Activated CD4-positive, alpha-beta memory T cell treated with anti-CD3 and anti-CD28 coated beads, Interleukin-2, amount 10 ng/mL, durations not matched to agents 7 days and 5 days (primary cell): ENCODE data around the gene RXFP1. TPM values are rescaled to one million over a fixed set of nuclear protein-coding genes. Genes with fewer than 3 reads are reported as not detected.

Source experiments
- CTCF ChIA-PET: fragments of 350-600 bp; sonication (Branson Sonifier 250); formaldehyde crosslinking; loops from one replicate; lab custom pipeline; 2021; ENCODE audit warnings: antibody characterized with exemption, inconsistent platforms; lab: Charles Lee
- POLR2A ChIA-PET: fragments of 350-600 bp; sonication (Branson Sonifier 250); formaldehyde crosslinking; loops from one replicate; lab custom pipeline; 2021; ENCODE audit warnings: antibody characterized with exemption; lab: Charles Lee
- DNase-seq: peaks from one replicate; pipeline ENCODE4 v3.0.0-alpha.2; 2020
- H3K27ac Mint-ChIP-seq: one replicate; pipeline ENCODE4 v1.8.0; 2021; ENCODE audit warnings: mild to moderate bottlenecking, mixed read lengths
- H3K27me3 Mint-ChIP-seq: one replicate; pipeline ENCODE4 v1.8.0; 2021; ENCODE audit warnings: mixed read lengths
- H3K36me3 Mint-ChIP-seq: one replicate; pipeline ENCODE4 v1.8.0; 2021; ENCODE audit warnings: low read depth, mixed read lengths
- H3K4me1 Mint-ChIP-seq: one replicate; pipeline ENCODE4 v1.8.0; 2021; ENCODE audit warnings: mixed read lengths
- H3K4me3 Mint-ChIP-seq: one replicate; pipeline ENCODE4 v1.8.0; 2021; ENCODE audit warnings: mild to moderate bottlenecking, mixed read lengths
- H3K9me3 Mint-ChIP-seq: one replicate; pipeline ENCODE4 v1.8.0; 2021; ENCODE audit warnings: mixed read lengths
- total RNA-seq, 2 experiments: library from RNA; stranded (reverse); gene quantifications; one replicate each; pipeline ENCODE4 v1.2.3, GENCODE V29; 2021

Gene RXFP1
- total RNA-seq, 2 experiments from 2014 or later: not detected

- peaks cover 6% of the 10 kb centered on the region for H3K4me1 Mint-ChIP-seq
- H3K27me3 Mint-ChIP-seq: peaks cover 18% of the 10 kb centered on the region
- H3K4me3 Mint-ChIP-seq: no peak overlapping the region
- CTCF ChIA-PET: no interaction called here
- H3K27ac Mint-ChIP-seq: no peak overlapping the region
- POLR2A ChIA-PET: no interaction called here
- peaks cover 3% of the 10 kb centered on the region for H3K36me3 Mint-ChIP-seq
- no peak for DNase-seq
- peaks cover 5% of the 10 kb centered on the region for H3K9me3 Mint-ChIP-seq
Observed at GRCh38 chr4:158530898-158531297, 9.2 kb downstream of the RXFP1 start.

GRCh38 chr4:158532556-158533231 is 11.0 kb downstream of the RXFP1 start:
- Mint-ChIP-seq H3K27ac (no peak overlapping the region), H3K27me3 (peaks cover 16% of the 10 kb centered on the region), H3K4me3 (no peak overlapping the region), H3K4me1 (peaks cover 6% of the 10 kb centered on the region), H3K9me3 (peaks cover 5% of the 10 kb centered on the region), H3K36me3 (peaks cover 3% of the 10 kb centered on the region)
- DNase-seq: no peak
- ChIA-PET CTCF (no interaction called here), POLR2A (no interaction called here)

- no peak for DNase-seq
- Mint-ChIP-seq H3K4me3 (no peak overlapping the region), H3K36me3 (peaks cover 3% of the 10 kb centered on the region), H3K4me1 (peaks cover 6% of the 10 kb centered on the region), H3K9me3 (peaks cover 5% of the 10 kb centered on the region), H3K27me3 (peaks cover 18% of the 10 kb centered on the region), H3K27ac (no peak overlapping the region)
- ChIA-PET CTCF (no interaction called here), POLR2A (no interaction called here)
Observed at GRCh38 chr4:158534727-158535126, 13.0 kb downstream of the RXFP1 start.

GRCh38 chr4:158535130-158535614 is 13.5 kb downstream of the RXFP1 start:
- CTCF ChIA-PET: no interaction called here
- Mint-ChIP-seq H3K4me3 (no peak overlapping the region), H3K4me1 (peaks cover 6% of the 10 kb centered on the region), H3K27ac (peak overlapping the region; percentile 52), H3K27me3 (peaks cover 18% of the 10 kb centered on the region), H3K36me3 (peaks cover 3% of the 10 kb centered on the region), H3K9me3 (peaks cover 5% of the 10 kb centered on the region)
- no peak for DNase-seq
- POLR2A ChIA-PET: no interaction called here

GRCh38 chr4:158536833-158537232 is 15.2 kb downstream of the RXFP1 start:
- Mint-ChIP-seq H3K4me1 (peaks cover 6% of the 10 kb centered on the region), H3K27ac (no peak overlapping the region), H3K36me3 (peaks cover 3% of the 10 kb centered on the region), H3K4me3 (no peak overlapping the region), H3K9me3 (peaks cover 5% of the 10 kb centered on the region), H3K27me3 (peaks cover 12% of the 10 kb centered on the region)
- ChIA-PET POLR2A (no interaction called here), CTCF (no interaction called here)
- no peak for DNase-seq

- CTCF ChIA-PET: no interaction called here
- peaks cover 5% of the 10 kb centered on the region for H3K9me3 Mint-ChIP-seq
- H3K36me3 Mint-ChIP-seq: peaks cover 3% of the 10 kb centered on the region
- H3K27ac Mint-ChIP-seq: no peak overlapping the region
- H3K27me3 Mint-ChIP-seq: peaks cover 4% of the 10 kb centered on the region
- no peak overlapping the region for H3K4me3 Mint-ChIP-seq
- no peak for DNase-seq
- H3K4me1 Mint-ChIP-seq: peaks cover 16% of the 10 kb centered on the region
- POLR2A ChIA-PET: no interaction called here
Observed at GRCh38 chr4:158538176-158538575, 16.5 kb downstream of the RXFP1 start.

GRCh38 chr4:158538911-158539310 is 17.2 kb downstream of the RXFP1 start:
- Mint-ChIP-seq H3K27me3 (peaks cover 4% of the 10 kb centered on the region), H3K36me3 (peaks cover 3% of the 10 kb centered on the region), H3K4me1 (peaks cover 16% of the 10 kb centered on the region), H3K9me3 (peaks cover 5% of the 10 kb centered on the region), H3K4me3 (no peak overlapping the region), H3K27ac (no peak overlapping the region)
- CTCF ChIA-PET: no interaction called here
- POLR2A ChIA-PET: no interaction called here
- DNase-seq: no peak

GRCh38 chr4:158540125-158540907 is 18.6 kb downstream of the RXFP1 start:
- POLR2A ChIA-PET: no interaction called here
- no peak for DNase-seq
- CTCF ChIA-PET: no interaction called here
- peaks cover 12% of the 10 kb centered on the region for H3K4me1 Mint-ChIP-seq
- H3K9me3 Mint-ChIP-seq: peaks cover 4% of the 10 kb centered on the region
- H3K36me3 Mint-ChIP-seq: no peaks in the 10 kb centered on the region
- no peak overlapping the region for H3K27ac Mint-ChIP-seq
- H3K4me3 Mint-ChIP-seq: no peak overlapping the region
- H3K27me3 Mint-ChIP-seq: peaks cover 4% of the 10 kb centered on the region

GRCh38 chr4:158541506-158541905 is 19.8 kb downstream of the RXFP1 start:
- CTCF ChIA-PET: no interaction called here
- Mint-ChIP-seq H3K4me3 (no peak overlapping the region), H3K27me3 (peaks cover 4% of the 10 kb centered on the region), H3K9me3 (peaks cover 2% of the 10 kb centered on the region), H3K27ac (no peak overlapping the region), H3K4me1 (peaks cover 10% of the 10 kb centered on the region), H3K36me3 (no peaks in the 10 kb centered on the region)
- no peak for DNase-seq
- POLR2A ChIA-PET: no interaction called here

GRCh38 chr4:158543191-158543590 is 21.5 kb downstream of the RXFP1 start:
- Mint-ChIP-seq H3K9me3 (peaks cover 2% of the 10 kb centered on the region), H3K36me3 (no peaks in the 10 kb centered on the region), H3K4me3 (no peak overlapping the region), H3K27ac (no peak overlapping the region), H3K4me1 (peaks cover 10% of the 10 kb centered on the region), H3K27me3 (peaks cover 12% of the 10 kb centered on the region)
- no peak for DNase-seq
- ChIA-PET CTCF (no interaction called here), POLR2A (no interaction called here)

- Mint-ChIP-seq H3K36me3 (no peaks in the 10 kb centered on the region), H3K27me3 (peaks cover 8% of the 10 kb centered on the region), H3K4me1 (peaks cover 10% of the 10 kb centered on the region), H3K27ac (no peak overlapping the region), H3K4me3 (no peak overlapping the region), H3K9me3 (peaks cover 2% of the 10 kb centered on the region)
- ChIA-PET POLR2A (no interaction called here), CTCF (no interaction called here)
- no peak for DNase-seq
Observed at GRCh38 chr4:158544141-158544540, 22.5 kb downstream of the RXFP1 start.

GRCh38 chr4:158553364-158553763 is 31.7 kb downstream of the RXFP1 start:
- Mint-ChIP-seq H3K27me3 (peaks cover 14% of the 10 kb centered on the region), H3K27ac (no peak overlapping the region), H3K4me1 (no peaks in the 10 kb centered on the region), H3K36me3 (no peaks in the 10 kb centered on the region), H3K9me3 (no peaks in the 10 kb centered on the region), H3K4me3 (no peak overlapping the region)
- CTCF ChIA-PET: no interaction called here
- POLR2A ChIA-PET: no interaction called here
- DNase-seq: no peak

GRCh38 chr4:158560284-158560683 is 38.6 kb downstream of the RXFP1 start:
- Mint-ChIP-seq H3K4me3 (no peak overlapping the region), H3K27ac (no peak overlapping the region), H3K36me3 (no peaks in the 10 kb centered on the region), H3K4me1 (no peaks in the 10 kb centered on the region), H3K9me3 (no peaks in the 10 kb centered on the region), H3K27me3 (peaks cover 8% of the 10 kb centered on the region)
- POLR2A ChIA-PET: no interaction called here
- DNase-seq: no peak
- CTCF ChIA-PET: no interaction called here
